ENCODE results near the gene PGGT1B. TPM values are rescaled to one million over a fixed set of nuclear protein-coding genes. Genes with fewer than 3 reads are reported as not detected.

Gene PGGT1B
- total and polyA plus RNA-seq, 9 of the 15 experiments (the other 6 are each of a cell fraction or from before 2014, with no cell fraction given), result 5.3 to 33.7 (median 19.8) TPM

DNA sequence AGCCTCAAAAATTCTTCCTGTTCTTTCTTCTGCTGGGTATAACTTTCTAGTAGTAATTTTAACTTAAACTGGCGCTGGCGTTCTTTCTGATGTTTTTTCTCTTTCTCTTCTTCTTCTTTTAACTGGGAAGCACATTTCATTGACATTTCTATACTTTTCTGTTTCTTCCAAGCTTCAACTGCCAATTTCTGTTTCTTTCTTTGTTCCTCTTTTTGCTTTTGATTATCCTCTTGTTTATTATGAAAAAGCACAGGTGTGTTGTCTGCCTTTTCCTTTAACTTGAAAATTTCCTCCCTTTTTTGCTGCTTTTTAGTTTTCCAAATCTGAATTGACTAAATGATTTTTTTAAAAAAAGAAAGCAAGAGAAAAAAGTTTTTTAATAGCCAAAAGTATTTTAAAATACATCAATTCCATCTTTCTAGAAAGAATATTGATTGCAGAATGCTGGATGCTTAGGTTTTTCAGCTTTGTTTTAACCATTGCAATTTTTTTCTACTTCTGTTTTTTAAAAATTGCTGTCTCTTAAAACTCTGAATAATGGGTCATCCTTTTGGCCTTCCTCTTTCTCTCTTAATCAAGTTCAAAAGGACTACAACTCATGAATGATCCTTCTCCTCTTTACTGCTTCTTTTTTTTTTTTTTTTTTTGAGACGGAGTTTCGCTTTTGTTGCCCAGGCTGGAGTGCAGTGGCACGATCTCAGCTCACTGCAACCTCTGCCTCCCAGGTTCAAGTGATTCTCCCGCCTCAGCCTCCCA is 8.8 kb upstream of the PGGT1B start:
- Histone ChIP-seq H3K9ac (ENCODE audit: insufficient read depth in 1 of 2, low read depth in 2 of 2, low read length in 2 of 2) (no peak overlapping the region), H3K4me3 (no peak overlapping the region), H3K36me3 (ENCODE audit: control insufficient read depth, insufficient read depth, low read length) (peaks cover 12% of the 10 kb centered on the region; the same call in 1 of the 3 replicates), H3K79me2 (ENCODE audit: control insufficient read depth, insufficient read depth, low read length) (no peaks in the 10 kb centered on the region), H4K20me1 (replicated peaks; ENCODE audit: control insufficient read depth, insufficient read depth, low read length) (no peaks in the 10 kb centered on the region), H3K4me1 (replicated peaks in 1 of 2; ENCODE audit: control insufficient read depth in 2 of 2, insufficient read depth in 2 of 2, low read length in 2 of 2) (no peaks in the 10 kb centered on the region), H3K9me1 (ENCODE audit: control insufficient read depth, insufficient read depth, low read length) (no peaks in the 10 kb centered on the region), H2AFZ (ENCODE audit: low read depth, low read length) (no peak overlapping the region), H3K9me3 (replicated peaks; ENCODE audit: control insufficient read depth, insufficient read depth, low read depth, low read length) (no peaks in the 10 kb centered on the region), H3K4me2 (ENCODE audit: insufficient read depth, low read length) (no peak overlapping the region), H3K27me3 (ENCODE audit: control insufficient read depth in 2 of 2, insufficient read depth in 2 of 2, low read length in 2 of 2) (no peaks in the 10 kb centered on the region), H3K27ac (ENCODE audit: extremely low read depth, low read depth, low read length) (no peak overlapping the region)
- POLR2A ChIA-PET, result no interaction called here
- BruUV-seq (replicated peaks), result no TSS peak
- in situ Hi-C loops (cut with MboI), result no loop called here
- no peak for FAIRE-seq
- TF ChIP-seq BDP1 (IDR thresholded peaks at IDR 0.05; ENCODE audit: insufficient read depth, insufficient read length), result no peak
- intact Hi-C loops (cut with micrococcal nuclease), result no loop called here
- ATAC-seq, result no peak
- WGBS (ENCODE audit: insufficient coverage, low coverage, missing lambda C conversion rate), result 96% methylated on average over 2 of the region's 6 CpGs
- CTCF ChIA-PET (ENCODE audit: low intra/inter-chr PET ratio), result no interaction called here
- no peak for DNase-seq (ENCODE audit: extremely low read depth in 1 of 4, low spot score in 3 of 4)

DNA sequence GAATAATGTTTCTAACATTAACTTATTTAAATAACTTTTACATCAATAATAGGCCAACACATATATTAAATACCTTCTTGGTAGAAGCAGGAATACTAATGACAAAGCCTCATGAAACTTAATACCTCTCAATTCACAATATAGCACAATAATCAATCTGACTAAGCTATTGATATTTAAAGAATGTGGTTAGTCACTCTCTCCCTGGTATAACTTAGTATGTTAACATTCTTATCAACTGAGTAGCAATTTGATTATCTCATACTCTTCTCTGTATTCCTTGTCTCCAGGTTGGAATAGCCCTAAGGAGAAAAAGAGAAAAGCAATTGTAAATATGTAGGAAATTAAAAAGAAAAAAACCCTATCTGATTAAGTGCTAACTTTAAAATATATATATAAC is 4.9 kb upstream of the PGGT1B start:
- ChIA-PET POLR2A (no interaction called here), CTCF (ENCODE audit: low intra/inter-chr PET ratio) (no interaction called here)
- ATAC-seq (no peak), DNase-seq (ENCODE audit: extremely low read depth in 1 of 4, low spot score in 3 of 4) (no peak), FAIRE-seq (no peak)
- Histone ChIP-seq H3K79me2 (ENCODE audit: control insufficient read depth, insufficient read depth, low read length) (peaks cover under 1% of the 10 kb centered on the region; the same call in 1 of the 3 replicates), H2AFZ (ENCODE audit: low read depth, low read length) (no peak overlapping the region), H3K9ac (ENCODE audit: insufficient read depth in 1 of 2, low read depth in 2 of 2, low read length in 2 of 2) (no peak overlapping the region), H3K4me3 (no peak overlapping the region), H3K27me3 (ENCODE audit: control insufficient read depth in 2 of 2, insufficient read depth in 2 of 2, low read length in 2 of 2) (no peaks in the 10 kb centered on the region), H3K9me3 (replicated peaks; ENCODE audit: control insufficient read depth, insufficient read depth, low read depth, low read length) (no peaks in the 10 kb centered on the region), H3K4me1 (replicated peaks in 1 of 2; ENCODE audit: control insufficient read depth in 2 of 2, insufficient read depth in 2 of 2, low read length in 2 of 2) (peaks cover 2 to 3% of the 10 kb centered on the region in 2 experiments; a peak in 2 of 5 replicates), H3K27ac (ENCODE audit: extremely low read depth, low read depth, low read length) (no peak overlapping the region), H3K4me2 (ENCODE audit: insufficient read depth, low read length) (no peak overlapping the region), H3K9me1 (ENCODE audit: control insufficient read depth, insufficient read depth, low read length) (no peaks in the 10 kb centered on the region), H3K36me3 (ENCODE audit: control insufficient read depth, insufficient read depth, low read length) (no peaks in the 10 kb centered on the region), H4K20me1 (replicated peaks; ENCODE audit: control insufficient read depth, insufficient read depth, low read length) (no peaks in the 10 kb centered on the region)
- no TSS peak for BruUV-seq (replicated peaks)
- TF ChIP-seq JUN (IDR thresholded peaks at IDR 0.05; ENCODE audit: borderline replicate concordance, low read depth, low read length) (no peak), JUN (CRISPR knock-in tag; IDR thresholded peaks at IDR 0.05; ENCODE audit: borderline replicate concordance) (no peak), STAG1 (CRISPR knock-in tag; IDR thresholded peaks at IDR 0.05; ENCODE audit: borderline replicate concordance) (no peak), FIP1L1 (IDR thresholded peaks at IDR 0.05; ENCODE audit: low read depth, low read length, poor library complexity, severe bottlenecking) (no peak)
- TF ChIP-seq, protein P1, sequence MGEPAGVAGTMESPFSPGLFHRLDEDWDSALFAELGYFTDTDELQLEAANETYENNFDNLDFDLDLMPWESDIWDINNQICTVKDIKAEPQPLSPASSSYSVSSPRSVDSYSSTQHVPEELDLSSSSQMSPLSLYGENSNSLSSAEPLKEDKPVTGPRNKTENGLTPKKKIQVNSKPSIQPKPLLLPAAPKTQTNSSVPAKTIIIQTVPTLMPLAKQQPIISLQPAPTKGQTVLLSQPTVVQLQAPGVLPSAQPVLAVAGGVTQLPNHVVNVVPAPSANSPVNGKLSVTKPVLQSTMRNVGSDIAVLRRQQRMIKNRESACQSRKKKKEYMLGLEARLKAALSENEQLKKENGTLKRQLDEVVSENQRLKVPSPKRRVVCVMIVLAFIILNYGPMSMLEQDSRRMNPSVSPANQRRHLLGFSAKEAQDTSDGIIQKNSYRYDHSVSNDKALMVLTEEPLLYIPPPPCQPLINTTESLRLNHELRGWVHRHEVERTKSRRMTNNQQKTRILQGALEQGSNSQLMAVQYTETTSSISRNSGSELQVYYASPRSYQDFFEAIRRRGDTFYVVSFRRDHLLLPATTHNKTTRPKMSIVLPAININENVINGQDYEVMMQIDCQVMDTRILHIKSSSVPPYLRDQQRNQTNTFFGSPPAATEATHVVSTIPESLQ (CRISPR knock-in tag; IDR thresholded peaks at IDR 0.05), result no peak
- TF ChIP-seq, protein P2, sequence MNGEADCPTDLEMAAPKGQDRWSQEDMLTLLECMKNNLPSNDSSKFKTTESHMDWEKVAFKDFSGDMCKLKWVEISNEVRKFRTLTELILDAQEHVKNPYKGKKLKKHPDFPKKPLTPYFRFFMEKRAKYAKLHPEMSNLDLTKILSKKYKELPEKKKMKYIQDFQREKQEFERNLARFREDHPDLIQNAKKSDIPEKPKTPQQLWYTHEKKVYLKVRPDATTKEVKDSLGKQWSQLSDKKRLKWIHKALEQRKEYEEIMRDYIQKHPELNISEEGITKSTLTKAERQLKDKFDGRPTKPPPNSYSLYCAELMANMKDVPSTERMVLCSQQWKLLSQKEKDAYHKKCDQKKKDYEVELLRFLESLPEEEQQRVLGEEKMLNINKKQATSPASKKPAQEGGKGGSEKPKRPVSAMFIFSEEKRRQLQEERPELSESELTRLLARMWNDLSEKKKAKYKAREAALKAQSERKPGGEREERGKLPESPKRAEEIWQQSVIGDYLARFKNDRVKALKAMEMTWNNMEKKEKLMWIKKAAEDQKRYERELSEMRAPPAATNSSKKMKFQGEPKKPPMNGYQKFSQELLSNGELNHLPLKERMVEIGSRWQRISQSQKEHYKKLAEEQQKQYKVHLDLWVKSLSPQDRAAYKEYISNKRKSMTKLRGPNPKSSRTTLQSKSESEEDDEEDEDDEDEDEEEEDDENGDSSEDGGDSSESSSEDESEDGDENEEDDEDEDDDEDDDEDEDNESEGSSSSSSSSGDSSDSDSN (IDR thresholded peaks at IDR 0.05; ENCODE audit: borderline replicate concordance in 1 of 2, low read depth in 2 of 2, low read length in 2 of 2), result no peak
- intact Hi-C loops (cut with micrococcal nuclease) (no loop called here), in situ Hi-C loops (cut with MboI) (no loop called here)
